ENCODE measurements around the gene IGF2BP2. TPM values are rescaled to one million over a fixed set of nuclear protein-coding genes. Genes with fewer than 3 reads are reported as not detected.
A peak's percentile ranks its signal among the peaks of the same experiment; 100 is the strongest.

IGF2BP2 gene
- total and polyA plus RNA-seq, 2 of the 13 experiments (the other 11 are each of a cell fraction or from before 2014, with no cell fraction given): 6.5 to 46.0 TPM

GRCh38 chr3:185813691-185814215 is 11.1 kb downstream of the IGF2BP2 start:
- CTCF ChIA-PET (ENCODE audit: low intra/inter-chr PET ratio, low total read pairs): no interaction called here
- H3K9ac ChIP-seq (ENCODE audit: insufficient read depth, low read depth, low read length): no peak overlapping the region
- TF ChIP-seq MNT (IDR thresholded peaks at IDR 0.05) (peak; percentile 60), ZNF710 (CRISPR knock-in tag; IDR thresholded peaks at IDR 0.05; ENCODE audit: borderline replicate concordance) (no peak), ZNF784 (CRISPR knock-in tag; IDR thresholded peaks at IDR 0.05; ENCODE audit: borderline replicate concordance) (no peak), ZNF713 (CRISPR knock-in tag; IDR thresholded peaks at IDR 0.05) (no peak), ZNF687 (CRISPR knock-in tag; IDR thresholded peaks at IDR 0.05) (peak; percentile 46), TEAD3 (CRISPR knock-in tag; optimal IDR thresholded peaks at IDR 0.05; ENCODE audit: borderline replicate concordance) (peak; percentile 95), ARID4A (CRISPR knock-in tag; IDR thresholded peaks at IDR 0.05; ENCODE audit: borderline replicate concordance) (peak; percentile 20; the same call in 1 of the 2 replicates), ZNF292 (CRISPR knock-in tag; IDR thresholded peaks at IDR 0.05; ENCODE audit: borderline replicate concordance, low read depth) (0 out of 2 replicates have a peak, but pooled peaks have one; percentile 48), CEBPG (CRISPR knock-in tag; IDR thresholded peaks at IDR 0.05) (peak; percentile 36; the same call in 1 of the 2 replicates), ASH2L (IDR thresholded peaks at IDR 0.05; ENCODE audit: insufficient read length, low read depth, low read length) (peak; percentile 28)

More at GRCh38 chr3:185813691-185814215, 11.1 kb downstream of the IGF2BP2 start:
- Histone ChIP-seq H3K27ac (ENCODE audit: extremely low read length, insufficient read depth, low read length) (no peak overlapping the region), H3K79me2 (ENCODE audit: insufficient read depth, low read length) (peaks cover 100% of the 10 kb centered on the region), H3K9me3 (ENCODE audit: low read length) (no peaks in the 10 kb centered on the region), H2AFZ (ENCODE audit: low read length) (no peak overlapping the region), H3K36me3 (replicated peaks in 1 of 2; ENCODE audit: control insufficient read depth in 1 of 2, insufficient read depth in 2 of 2, low read length in 2 of 2) (peaks cover 3% of the 10 kb centered on the region in 2 experiments; a peak in 2 of 5 replicates), H3K4me3 (replicated peaks in 1 of 3; ENCODE audit: insufficient read depth in 1 of 3, low read depth in 2 of 3, low read length in 3 of 3) (no peak overlapping the region), H3K27me3 (ENCODE audit: control insufficient read depth in 1 of 2, insufficient read depth in 2 of 2, low read length in 2 of 2) (no peaks in the 10 kb centered on the region), H4K20me1 (ENCODE audit: insufficient read depth, low read length) (peaks cover 98% of the 10 kb centered on the region), H3K4me2 (ENCODE audit: low read depth, low read length) (peak overlapping the region; percentile 22; the same call in 1 of the 2 replicates), H3K4me1 (ENCODE audit: insufficient read depth, low read length) (peaks cover 67% of the 10 kb centered on the region)
- ATAC-seq: peak; percentile 86
- POLR2A ChIA-PET: interaction anchor here (0.5 to 0.7 kb wide), 2 partner anchors 9 to 36 kb away, joined by 3 to 4 read pairs; no protein-coding TSS in a partner anchor
- BruUV-seq (replicated peaks): no TSS peak
- 35% methylated on average over 4 of the region's 4 CpGs for WGBS (ENCODE audit: low lambda C conversion rate)
- DNase-seq (ENCODE audit: low spot score): peak; percentile 45
- in situ Hi-C loops (cut with HindIII; ENCODE audit: extremely low pct_ligation_motif_present, low pct_unique_long_range_greater_than_20kb): no loop called here
- intact Hi-C loops (cut with micrococcal nuclease; ENCODE audit: unreplicated experiment): no loop called here
- no peak for FAIRE-seq
